H54 (cell line): Measurements from ENCODE around the gene TAX1BP1.

Experiments
- DNase-seq: peaks from one replicate; pipeline ENCODE4 v3.0.0; 2011; ENCODE audit warnings: low spot score, mixed read lengths; ENCODE audit not compliant: insufficient read length
- FAIRE-seq: peaks from 3 replicates; lab custom pipeline; 2011; peaks lifted over from hg19 to GRCh38; lab: Jason Lieb, UNC
- POLR2A ChIP-seq: IDR thresholded peaks from 2 replicates; pipeline ENCODE4 v1.6.1; 2011; ENCODE audit warnings: low read depth, mild to moderate bottlenecking, low read length

The TAX1BP1 gene

DNA sequence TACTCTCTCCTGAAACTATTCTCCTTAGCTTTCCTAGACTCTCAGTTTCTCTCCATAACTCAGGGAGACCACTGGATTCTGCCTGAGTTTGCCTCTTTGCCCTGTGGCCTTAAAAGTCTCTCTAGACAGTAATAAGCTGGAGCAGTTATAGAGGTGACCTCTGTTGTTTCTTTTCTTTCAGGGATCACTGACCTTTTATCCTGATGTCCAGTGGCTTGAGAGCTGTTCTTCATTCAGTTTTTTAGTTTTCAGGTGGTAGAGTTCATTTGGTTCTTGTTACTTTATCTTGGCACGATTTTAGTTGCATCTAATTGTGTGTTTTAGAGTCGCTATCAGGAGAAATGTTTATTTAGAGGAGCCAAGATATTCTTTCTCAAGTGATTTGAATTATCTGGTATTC lies 37.7 kb downstream of the TAX1BP1 start:
- TF ChIP-seq POLR2A = no peak
- FAIRE-seq (no peak), DNase-seq (no peak)

DNA sequence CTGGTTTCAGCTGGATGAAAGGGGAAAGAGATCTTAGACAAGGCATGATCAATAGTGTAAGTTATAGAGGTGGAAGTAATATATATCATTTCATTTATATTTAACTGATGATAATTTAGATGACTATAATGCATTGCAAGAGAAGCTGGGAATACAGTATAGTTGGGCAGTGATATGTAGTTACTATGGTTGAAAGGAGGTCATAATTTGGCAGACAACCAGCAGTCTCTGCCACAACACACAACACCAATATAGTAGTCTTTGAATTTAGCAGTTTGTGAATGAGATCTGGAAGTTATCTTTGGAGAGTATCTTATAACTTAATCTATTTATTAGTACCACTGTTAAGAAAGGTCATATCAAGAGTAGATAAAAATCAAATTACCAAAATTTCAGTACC lies 39.9 kb downstream of the TAX1BP1 start:
- DNase-seq (no peak), FAIRE-seq (no peak)
- TF ChIP-seq POLR2A = no peak

DNA sequence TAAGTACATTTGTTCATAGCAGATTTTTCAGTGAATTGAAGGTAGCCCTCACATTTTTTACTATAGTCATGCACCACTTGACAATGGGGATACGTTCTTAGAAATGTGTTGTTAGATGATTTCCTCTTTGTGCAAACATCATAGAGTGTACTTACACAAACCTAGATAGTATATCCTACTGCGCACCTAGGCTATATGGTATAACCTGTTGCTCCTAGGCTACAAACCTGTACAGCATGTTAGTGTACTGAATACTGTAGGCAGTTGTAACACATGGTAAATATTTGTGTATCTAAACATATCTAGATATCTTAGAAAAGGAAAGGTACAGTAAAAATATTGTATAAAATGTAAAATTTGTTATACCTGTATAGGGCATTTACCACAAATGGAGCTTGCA lies 41.2 kb downstream of the TAX1BP1 start:
- TF ChIP-seq POLR2A = no peak
- FAIRE-seq = peak; percentile 52
- no peak for DNase-seq

DNA sequence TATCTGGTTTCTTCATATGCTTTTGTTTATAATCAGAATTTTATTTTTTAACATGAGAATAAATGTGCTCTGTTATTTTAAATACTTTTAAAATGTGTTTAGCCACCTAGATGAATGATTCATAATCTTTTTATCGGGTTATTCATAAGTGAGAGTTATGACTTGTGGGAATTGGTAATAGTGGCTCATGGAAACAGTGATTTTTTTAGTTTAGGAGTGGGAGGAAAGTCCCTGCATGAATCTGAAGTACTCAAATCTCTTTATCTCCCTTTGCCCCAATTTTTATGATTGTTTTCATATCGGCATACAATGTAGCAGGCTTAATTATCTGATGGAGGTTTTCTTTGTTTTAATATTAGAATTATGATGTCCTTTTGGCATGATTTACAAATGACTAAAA lies 42.9 kb downstream of the TAX1BP1 start:
- DNase-seq = no peak
- TF ChIP-seq POLR2A = no peak
- no peak for FAIRE-seq

DNA sequence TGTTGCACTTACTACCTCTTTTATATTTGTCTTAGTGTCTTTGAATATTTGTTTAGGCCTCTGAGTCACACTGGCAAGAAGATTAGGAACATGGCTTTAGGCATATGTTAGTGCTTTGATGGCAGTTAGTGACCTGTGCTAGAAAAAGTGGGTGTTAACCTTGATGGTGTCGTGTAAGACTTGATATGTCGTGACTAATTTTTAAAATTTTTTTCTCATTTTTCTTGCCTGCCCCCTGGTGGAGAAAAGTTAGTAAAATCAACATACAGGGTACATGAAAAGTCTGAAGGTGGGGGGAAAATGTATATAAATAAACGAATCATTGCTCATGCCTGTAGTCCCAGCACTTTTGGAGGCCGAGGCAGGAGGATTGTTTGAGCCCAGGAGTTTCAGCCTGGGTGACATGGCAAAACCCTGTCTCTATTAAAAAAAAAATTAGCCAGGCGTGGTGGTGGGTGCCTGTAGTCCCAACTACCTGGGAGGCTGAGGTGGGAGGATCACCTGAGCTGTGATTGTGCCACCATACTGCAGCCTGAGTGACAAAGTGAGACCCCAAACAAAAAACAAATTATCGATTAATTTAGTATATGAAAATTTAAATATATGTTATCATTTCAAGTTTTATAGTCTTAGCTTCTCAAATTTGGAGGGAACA lies 44.6 kb downstream of the TAX1BP1 start:
- no peak for TF ChIP-seq POLR2A
- peak; percentile 99 for FAIRE-seq

DNA sequence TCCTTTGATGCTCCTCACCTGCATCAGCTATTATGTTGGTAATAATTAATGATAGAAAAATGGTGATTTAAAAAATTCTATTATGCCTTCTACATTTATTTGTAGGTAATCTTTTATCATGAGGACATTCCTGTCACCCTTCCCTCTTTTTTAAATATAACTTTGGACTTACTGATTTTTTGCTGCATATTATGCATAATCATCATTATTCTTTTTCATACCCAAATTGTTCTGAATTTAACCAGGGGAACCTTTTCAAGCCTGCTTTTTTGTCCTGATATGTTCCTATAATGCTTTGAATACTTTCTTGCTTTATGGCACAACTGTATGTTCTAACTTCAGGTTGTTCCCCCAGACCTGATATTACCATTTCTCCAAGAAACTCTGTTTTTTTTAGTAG lies 48.5 kb downstream of the TAX1BP1 start:
- no peak for DNase-seq
- no peak for FAIRE-seq

More for the DNA sequence above, 44.6 kb downstream of the TAX1BP1 start:
- DNase-seq = peak; percentile 45

DNA sequence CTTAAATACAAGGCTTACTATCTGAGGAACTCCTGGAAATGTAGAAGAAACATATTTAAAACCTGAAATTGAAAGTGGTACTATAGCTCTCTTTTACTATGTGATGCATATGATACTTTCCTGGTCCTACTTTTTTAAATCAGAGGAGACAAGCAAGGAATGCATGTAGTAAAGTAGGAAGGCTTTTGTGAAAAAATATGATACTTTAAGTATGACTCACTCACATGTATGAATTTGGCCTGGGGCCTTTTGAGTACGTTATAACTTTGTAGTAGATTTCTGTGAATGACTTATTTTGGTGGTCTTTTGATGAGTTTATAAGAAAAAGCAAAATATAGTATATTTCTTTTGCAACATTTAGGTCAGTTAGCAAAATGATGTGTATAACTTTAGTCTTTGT lies 53.8 kb downstream of the TAX1BP1 start:
- DNase-seq = no peak
- FAIRE-seq = peak; percentile 95
- no peak for TF ChIP-seq POLR2A

More for the DNA sequence above, 48.5 kb downstream of the TAX1BP1 start:
- TF ChIP-seq POLR2A = no peak

DNA sequence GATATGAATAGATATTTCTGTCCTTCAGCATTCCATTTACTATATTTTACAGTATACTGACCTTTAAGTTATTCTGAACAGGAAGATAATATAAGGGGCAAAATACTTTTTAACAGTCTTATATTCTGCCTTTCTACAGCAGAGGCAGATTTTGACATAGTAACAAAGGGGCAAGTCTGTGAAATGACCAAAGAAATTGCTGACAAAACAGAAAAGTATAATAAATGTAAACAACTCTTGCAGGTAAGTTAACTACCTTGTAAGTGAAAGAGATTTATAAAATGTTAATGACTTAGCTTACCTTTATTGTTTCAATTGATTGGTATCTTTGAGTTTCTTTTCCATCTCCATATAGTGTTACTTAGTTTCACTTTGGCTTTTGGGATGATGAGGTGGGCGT lies 56.0 kb downstream of the TAX1BP1 start:
- FAIRE-seq (peak; percentile 87), DNase-seq (no peak)
- no peak for TF ChIP-seq POLR2A

DNA sequence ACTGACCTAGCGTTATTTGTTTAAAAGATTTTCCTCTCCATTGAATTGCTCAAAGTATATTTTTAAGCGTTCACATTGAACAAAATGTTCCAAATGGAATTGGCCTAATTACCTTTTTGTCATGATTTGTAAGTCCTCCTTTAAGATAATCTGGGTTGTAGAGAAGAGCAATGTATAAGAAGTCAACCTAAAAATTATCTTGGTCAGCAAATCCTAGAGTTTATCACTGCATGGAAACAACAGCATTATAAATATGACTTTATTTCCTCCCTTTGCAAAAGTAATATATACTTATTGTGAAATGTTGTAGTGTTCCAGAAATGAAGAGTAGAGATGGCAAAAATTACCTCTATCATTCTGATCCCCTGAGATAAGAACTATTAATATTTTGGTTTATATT lies 59.2 kb downstream of the TAX1BP1 start:
- no peak for TF ChIP-seq POLR2A
- no peak for FAIRE-seq
- DNase-seq = no peak

DNA sequence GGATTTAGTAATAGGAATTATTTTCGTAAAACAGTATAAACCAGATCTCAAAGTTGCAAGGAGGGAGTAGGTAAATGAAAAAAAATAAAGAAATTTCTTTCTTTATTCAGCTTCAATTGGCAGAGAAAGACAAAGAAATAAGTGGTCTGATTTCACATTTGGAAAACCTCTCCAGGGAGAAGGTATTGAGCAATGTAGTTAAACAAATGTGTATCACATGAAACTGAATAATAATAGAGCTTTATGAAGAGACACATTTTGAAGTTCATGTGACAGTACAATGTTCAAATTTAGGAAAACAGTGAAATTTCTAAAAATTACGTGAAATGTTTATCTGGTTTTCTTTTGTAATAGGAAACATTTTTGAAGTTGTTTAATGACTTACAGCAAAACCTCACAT lies 63.0 kb downstream of the TAX1BP1 start:
- FAIRE-seq (no peak), DNase-seq (no peak)
- TF ChIP-seq POLR2A = no peak

DNA sequence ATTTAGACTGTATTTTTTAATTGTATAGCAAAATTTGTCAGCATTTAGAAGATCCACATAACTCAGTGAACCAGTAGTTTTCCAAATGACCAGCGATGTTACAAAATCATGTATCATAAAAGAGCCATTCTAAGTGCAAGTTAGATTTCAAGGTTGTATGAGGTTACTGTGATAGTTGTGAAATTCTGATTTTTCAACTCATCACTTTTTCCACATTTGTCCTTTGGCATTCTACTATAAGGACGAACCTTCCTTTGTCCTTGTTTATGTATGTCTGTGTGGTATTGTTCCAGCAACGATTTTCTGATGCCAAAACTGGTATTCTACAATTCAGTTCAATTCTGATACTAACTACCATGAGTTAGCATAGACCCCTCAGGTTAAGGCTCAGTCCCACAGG lies 64.2 kb downstream of the TAX1BP1 start:
- TF ChIP-seq POLR2A = no peak
- DNase-seq (no peak), FAIRE-seq (no peak)

DNA sequence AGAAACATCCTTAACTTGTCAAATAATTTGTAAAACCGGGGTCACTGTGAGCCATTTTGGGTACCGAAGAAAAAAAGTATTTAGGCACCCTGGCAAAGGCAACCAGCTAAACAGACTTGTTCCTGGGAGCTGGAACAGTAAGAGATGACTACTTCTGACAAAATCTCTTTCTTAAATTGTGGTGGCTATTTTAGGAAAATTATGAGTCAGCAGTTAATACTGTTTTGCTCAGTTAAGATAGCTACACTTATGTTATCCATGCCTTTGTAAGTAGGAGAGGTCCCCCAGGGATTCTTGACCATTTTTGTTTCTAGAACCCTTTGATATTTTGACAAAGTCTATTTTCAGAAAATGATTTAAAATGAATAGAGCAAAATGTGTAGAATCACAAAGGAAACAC lies 68.7 kb downstream of the TAX1BP1 start:
- FAIRE-seq (peak; percentile 95), DNase-seq (peak; percentile 19)
- no peak for TF ChIP-seq POLR2A

DNA sequence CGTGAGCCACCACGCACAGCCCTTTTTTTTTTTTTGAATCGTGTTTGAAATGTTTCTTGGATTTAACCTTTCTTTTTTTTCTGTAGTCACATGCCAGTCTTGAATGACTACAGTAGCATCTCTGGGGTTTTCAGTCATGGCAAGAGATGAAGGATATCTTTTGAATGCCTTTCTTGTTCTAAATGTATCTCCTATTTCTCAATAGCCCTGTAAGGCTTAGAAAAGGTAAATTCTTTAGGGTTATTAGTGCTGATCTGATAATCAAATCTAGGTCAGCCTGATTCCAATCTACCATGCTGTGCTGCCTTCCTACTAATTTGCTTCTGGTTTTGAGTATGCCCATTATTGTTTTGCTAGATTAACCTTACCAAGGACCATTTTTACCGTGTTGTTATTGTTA lies 70.2 kb downstream of the TAX1BP1 start:
- DNase-seq (no peak), FAIRE-seq (no peak)
- no peak for TF ChIP-seq POLR2A

DNA sequence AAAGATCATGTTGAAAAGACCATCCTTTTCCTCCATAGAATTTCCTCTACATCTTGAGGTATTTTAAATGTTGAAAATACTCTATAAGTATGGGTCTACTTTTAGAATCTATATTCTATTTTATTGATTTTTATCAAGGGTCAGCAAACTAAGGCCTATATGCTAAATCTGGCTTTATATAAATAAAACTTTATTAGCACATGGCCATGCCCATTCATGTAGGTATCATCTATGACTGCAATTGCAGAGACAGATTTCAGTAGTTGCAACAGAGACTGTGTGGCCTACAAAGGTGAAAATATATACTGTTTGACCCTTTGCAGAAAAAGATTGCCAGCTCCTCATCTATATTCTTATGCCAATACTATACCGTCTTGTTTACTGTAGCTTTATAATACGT lies 72.7 kb downstream of the TAX1BP1 start:
- DNase-seq = no peak
- FAIRE-seq = peak; percentile 52
- no peak for TF ChIP-seq POLR2A

DNA sequence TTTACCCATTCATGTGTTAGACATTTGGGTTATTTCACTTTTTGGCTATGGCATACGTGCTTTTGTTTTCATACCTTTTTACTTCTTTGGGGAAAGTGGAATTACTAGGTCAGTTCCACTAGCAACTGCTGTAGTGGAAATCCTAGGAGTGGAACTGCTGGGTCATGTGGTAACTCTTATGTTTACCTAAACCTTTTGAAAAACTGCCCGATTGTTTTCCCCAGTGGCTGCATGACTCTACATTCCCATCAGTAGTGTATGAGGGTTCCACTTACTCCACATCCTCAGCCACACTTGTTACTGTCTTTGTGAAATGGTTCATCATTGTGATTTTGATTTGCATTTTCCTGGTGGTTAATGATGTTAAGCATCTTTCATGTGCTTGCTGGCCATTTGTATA lies 82.3 kb downstream of the TAX1BP1 start:
- TF ChIP-seq POLR2A = no peak
- DNase-seq = no peak
- peak; percentile 57 for FAIRE-seq
